Body of pancreas (tissue), 4 donors: ENCODE data around the gene CYP19A1.

Experiments used
- CTCF ChIP-seq, 7 experiments: fragments of 450-650 bp in 4 of 7; fragments of 200-600 bp in 3 of 7; sonication (generic) in 3 of 7; IDR thresholded peaks; one replicate each; pipeline ENCODE4 v1.5.1; 2016 to 2019; ENCODE audit warnings: antibody characterized with exemption in 7 of 7
- POLR2A ChIP-seq, 3 donors: fragments of 450-650 bp; IDR thresholded peaks; one replicate each; pipeline ENCODE4 v1.6.1; 2016; ENCODE audit warnings: antibody characterized with exemption in 3 of 3, mild to moderate bottlenecking in 2 of 3

DNA sequence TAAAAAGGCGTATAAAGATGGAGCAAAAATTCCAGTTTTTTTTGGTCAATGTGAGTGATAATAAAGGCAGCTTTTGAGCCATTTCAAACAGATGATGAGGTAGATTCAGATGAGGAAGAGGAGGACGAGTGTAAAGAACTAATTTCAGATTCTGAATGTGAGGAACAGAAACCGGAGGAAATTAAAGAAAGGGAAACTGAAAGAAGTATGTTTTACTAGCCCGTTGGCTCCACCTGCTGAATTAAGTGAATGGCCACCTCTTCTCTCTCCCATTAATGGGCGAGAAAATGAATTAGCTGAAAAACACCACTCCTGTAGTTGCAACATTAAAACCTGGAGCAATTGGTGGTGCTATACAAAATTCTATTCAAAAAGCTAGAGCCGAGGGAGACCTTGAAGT, 55.4 kb downstream of the CYP19A1 start:
- TF ChIP-seq CTCF (IDR thresholded peaks at IDR 0.05), result no peak
- no peak for TF ChIP-seq POLR2A (IDR thresholded peaks at IDR 0.05)
